Hepatocyte (in vitro differentiated cells): ENCODE results near the gene RAB3A.

Experiments
- CTCF ChIP-seq: fragments of 200-600 bp; sonication (generic); IDR thresholded peaks from 2 replicates; pipeline ENCODE4 v1.5.1; 2016; ENCODE audit warnings: antibody characterized with exemption, mild to moderate bottlenecking; ENCODE audit not compliant: poor library complexity
- EZH2 ChIP-seq: fragments of 200-600 bp; sonication (generic); IDR thresholded peaks from 2 replicates; pipeline ENCODE4 v1.6.1; 2016; ENCODE audit warnings: antibody characterized with exemption, mild to moderate bottlenecking, borderline replicate concordance
- EZH2phosphoT487 ChIP-seq: fragments of 200-600 bp; sonication (generic); IDR thresholded peaks from one replicate; pipeline ENCODE4 v1.6.1; 2018; ENCODE audit warnings: antibody characterized with exemption, mild to moderate bottlenecking, low read depth, moderate library complexity; ENCODE audit not compliant: unreplicated experiment, severe bottlenecking

- TF ChIP-seq CTCF (no peak), EZH2phosphoT487 (no peak), EZH2 (no peak)
These were observed 5.9 kb downstream of the RAB3A start for GRCh38 chr19:18197941-18198340.
